ENCODE data around the gene LSAMP. TPM values are rescaled to one million over a fixed set of nuclear protein-coding genes. Genes with fewer than 3 reads are reported as not detected.

Gene LSAMP
- total and polyA plus RNA-seq, 2 donors (not counting 3 experiments of a cell fraction or from before 2014, with no cell fraction given): not detected

- H3K9ac ChIP-seq (replicated peaks; ENCODE audit: extremely low read depth, insufficient read depth, low read length): no peak overlapping the region
- H3K4me2 ChIP-seq (ENCODE audit: insufficient read depth, low read length): no peak overlapping the region
- dilution Hi-C loops (cut with MboI; ENCODE audit: extremely low pct_ligation_motif_present, low sequenced_read_pairs) (no loop called here), intact Hi-C loops (cut with micrococcal nuclease) (loop anchor here (1.0 kb wide), 1 partner anchor 772 kb away; no protein-coding TSS in a partner anchor)
- H3K27me3 ChIP-seq (ENCODE audit: control insufficient read depth in 2 of 2, insufficient read depth in 2 of 2, low read length in 2 of 2): no peaks in the 10 kb centered on the region
- H3K4me3 ChIP-seq (replicated peaks in 1 of 3; ENCODE audit: insufficient read depth in 1 of 3, low read depth in 1 of 3, low read length in 3 of 3): no peak overlapping the region
- BruUV-seq (replicated peaks): no TSS peak
- ChIA-PET CTCF (interaction anchor here (0.6 to 1.1 kb wide), 2 partner anchors 784 to 827 kb away, joined by 3 to 4 read pairs; no protein-coding TSS in a partner anchor), POLR2A (no interaction called here)
- H3K9me3 ChIP-seq (replicated peaks; ENCODE audit: control insufficient read depth, insufficient read depth, low read length): no peaks in the 10 kb centered on the region
- no peak for DNase-seq (ENCODE audit: low read depth, low spot score)
- H3K36me3 ChIP-seq (ENCODE audit: control insufficient read depth in 2 of 2, extremely low read depth in 1 of 2, insufficient read depth in 2 of 2, low read length in 2 of 2): no peaks in the 10 kb centered on the region
- no peaks in the 10 kb centered on the region for H4K20me1 ChIP-seq (replicated peaks; ENCODE audit: control insufficient read depth, extremely low read depth, insufficient read depth, low read length)
- no peaks in the 10 kb centered on the region for H3K4me1 ChIP-seq (ENCODE audit: control insufficient read depth, extremely low read depth, insufficient read depth, low read length)
- TF ChIP-seq POLR2A (IDR thresholded peaks at IDR 0.05; ENCODE audit: low read depth, low read length) (no peak), MYC (IDR thresholded peaks at IDR 0.05; ENCODE audit: low read depth, low read length) (no peak), GATA2 (IDR thresholded peaks at IDR 0.05; ENCODE audit: insufficient read depth, insufficient read length, low read depth, low read length) (no peak), FOS (IDR thresholded peaks at IDR 0.05; ENCODE audit: borderline replicate concordance, insufficient read depth, low read length) (no peak), MAX (IDR thresholded peaks at IDR 0.05; ENCODE audit: insufficient read depth, insufficient read length) (no peak), EZH2 (IDR thresholded peaks at IDR 0.05; ENCODE audit: borderline replicate concordance, low read depth, low read length, severe bottlenecking) (no peak)
- no peak overlapping the region for H2AFZ ChIP-seq (ENCODE audit: low read depth, low read length)
- no peak for FAIRE-seq
- no peaks in the 10 kb centered on the region for H3K79me2 ChIP-seq (ENCODE audit: control insufficient read depth, insufficient read depth, low read length)
- H3K9me1 ChIP-seq (replicated peaks; ENCODE audit: control insufficient read depth, extremely low read depth, insufficient read depth, low read length): no peaks in the 10 kb centered on the region
- no peak overlapping the region for H3K27ac ChIP-seq (ENCODE audit: insufficient read depth, low read depth, low read length)
Measured at GRCh38 chr3:115986555-115987207, 458.6 kb downstream of the LSAMP start.

GRCh38 chr3:115982629-115983028 is 462.7 kb downstream of the LSAMP start:
- H3K4me2 ChIP-seq (ENCODE audit: insufficient read depth, low read length): no peak overlapping the region
- H4K20me1 ChIP-seq (replicated peaks; ENCODE audit: control insufficient read depth, extremely low read depth, insufficient read depth, low read length): no peaks in the 10 kb centered on the region
- BruUV-seq (replicated peaks): no TSS peak
- H3K9ac ChIP-seq (replicated peaks; ENCODE audit: extremely low read depth, insufficient read depth, low read length): no peak overlapping the region
- intact Hi-C loops (cut with micrococcal nuclease): no loop called here
- FAIRE-seq (no peak), DNase-seq (ENCODE audit: low read depth, low spot score) (no peak)
- no peaks in the 10 kb centered on the region for H3K36me3 ChIP-seq (ENCODE audit: control insufficient read depth in 2 of 2, extremely low read depth in 1 of 2, insufficient read depth in 2 of 2, low read length in 2 of 2)
- H3K27ac ChIP-seq (ENCODE audit: insufficient read depth, low read depth, low read length): no peak overlapping the region
- TF ChIP-seq JUN (IDR thresholded peaks at IDR 0.05; ENCODE audit: borderline replicate concordance, insufficient read depth, insufficient read length, low read depth) (no peak), MYC (IDR thresholded peaks at IDR 0.05; ENCODE audit: low read depth, low read length) (no peak), FOS (IDR thresholded peaks at IDR 0.05; ENCODE audit: borderline replicate concordance, insufficient read depth, low read length) (no peak), GATA2 (IDR thresholded peaks at IDR 0.05; ENCODE audit: insufficient read depth, insufficient read length, low read depth, low read length) (no peak), EZH2 (IDR thresholded peaks at IDR 0.05; ENCODE audit: borderline replicate concordance, low read depth, low read length, severe bottlenecking) (no peak), POLR2A (IDR thresholded peaks at IDR 0.05; ENCODE audit: low read depth, low read length) (no peak), MAX (IDR thresholded peaks at IDR 0.05; ENCODE audit: insufficient read depth, insufficient read length) (no peak), CTCF (IDR thresholded peaks at IDR 0.05; ENCODE audit: extremely low read depth in 1 of 2, insufficient read depth in 1 of 2, low read depth in 1 of 2, low read length in 2 of 2) (no peak), POLR2AphosphoS5 (IDR thresholded peaks at IDR 0.05; ENCODE audit: insufficient read depth, low read depth, low read length) (no peak)
- no peak overlapping the region for H3K4me3 ChIP-seq (replicated peaks in 1 of 3; ENCODE audit: insufficient read depth in 1 of 3, low read depth in 1 of 3, low read length in 3 of 3)
- POLR2A ChIA-PET: no interaction called here
- H3K9me1 ChIP-seq (replicated peaks; ENCODE audit: control insufficient read depth, extremely low read depth, insufficient read depth, low read length): no peaks in the 10 kb centered on the region
- no peaks in the 10 kb centered on the region for H3K4me1 ChIP-seq (ENCODE audit: control insufficient read depth, extremely low read depth, insufficient read depth, low read length)
- H3K79me2 ChIP-seq (ENCODE audit: control insufficient read depth, insufficient read depth, low read length): no peaks in the 10 kb centered on the region
- CTCF ChIA-PET: interaction anchor here (0.6 kb wide), 1 partner anchor 42 kb away, joined by 3 read pairs; no protein-coding TSS in a partner anchor
- dilution Hi-C loops (cut with MboI; ENCODE audit: extremely low pct_ligation_motif_present, low sequenced_read_pairs): no loop called here
- H3K27me3 ChIP-seq (ENCODE audit: control insufficient read depth in 2 of 2, insufficient read depth in 2 of 2, low read length in 2 of 2): no peaks in the 10 kb centered on the region
- H3K9me3 ChIP-seq (replicated peaks; ENCODE audit: control insufficient read depth, insufficient read depth, low read length): no peaks in the 10 kb centered on the region
- no peak overlapping the region for H2AFZ ChIP-seq (ENCODE audit: low read depth, low read length)
